Karpas-422 (cell line): ENCODE measurements around the gene MSH3. TPM values are rescaled to one million over a fixed set of nuclear protein-coding genes. Genes with fewer than 3 reads are reported as not detected.
"Not testable (repeated sequence)": the region's sequence is repeated elsewhere in the genome, so short reads cannot be mapped to it uniquely, and the experiment has no call there.

Experiments used
- DNase-seq: peaks from one replicate; pipeline ENCODE4 v3.0.0-alpha.2; 2015
- H2AFZ ChIP-seq: fragments of 200-600 bp; sonication (generic); 2 replicates; pipeline ENCODE4 v1.6.1; 2014; ENCODE audit warnings: antibody characterized with exemption, low read length, mixed read lengths
- H3K27ac ChIP-seq: fragments of 200-600 bp; sonication (generic); 2 replicates; pipeline ENCODE4 v1.5.1; 2014; ENCODE audit warnings: mild to moderate bottlenecking, low read length, moderate library complexity
- H3K27me3 ChIP-seq: fragments of 200-600 bp; sonication (generic); 2 replicates; pipeline ENCODE4 v1.6.1; 2014; ENCODE audit warnings: low read length, mixed read lengths
- H3K36me3 ChIP-seq: fragments of 200-600 bp; sonication (generic); 2 replicates; pipeline ENCODE4 v1.6.1; 2014; ENCODE audit warnings: low read length, mixed read lengths; ENCODE audit not compliant: insufficient read depth
- H3K4me1 ChIP-seq: fragments of 200-600 bp; sonication (generic); 2 replicates; pipeline ENCODE4 v1.6.1; 2014; ENCODE audit warnings: mild to moderate bottlenecking, low read length, mixed read lengths
- H3K4me2 ChIP-seq: fragments of 200-600 bp; sonication (generic); 2 replicates; pipeline ENCODE4 v1.6.1; 2014; ENCODE audit warnings: low read length, low read depth, mild to moderate bottlenecking; ENCODE audit not compliant: poor library complexity, severe bottlenecking
- H3K4me3 ChIP-seq: fragments of 200-600 bp; sonication (generic); 2 replicates; pipeline ENCODE4 v1.5.1; 2014; ENCODE audit warnings: mild to moderate bottlenecking, antibody characterized with exemption, low read length, mixed read lengths
- H3K79me2 ChIP-seq: fragments of 200-600 bp; sonication (generic); 2 replicates; pipeline ENCODE4 v1.6.1; 2014; ENCODE audit warnings: mild to moderate bottlenecking, low read length, mixed read lengths
- H3K9ac ChIP-seq: fragments of 200-600 bp; sonication (generic); 2 replicates; pipeline ENCODE4 v1.6.0; 2014; ENCODE audit warnings: low read length
- H3K9me2 ChIP-seq: fragments of 200-600 bp; sonication (generic), shearing (Covaris generic); replicated peaks from 2 replicates; pipeline ENCODE4 v1.6.0; 2014; ENCODE audit warnings: mild to moderate bottlenecking, low read length, moderate library complexity; ENCODE audit not compliant: insufficient read depth
- H3K9me3 ChIP-seq: fragments of 300-700, 200-600 bp; sonication (generic); 2 replicates; pipeline ENCODE4 v1.6.1; 2014; ENCODE audit warnings: low read length, mixed read lengths
- H4K20me1 ChIP-seq: fragments of 200-600 bp; sonication (generic); 2 replicates; pipeline ENCODE4 v1.6.1; 2014; ENCODE audit warnings: mild to moderate bottlenecking, antibody characterized with exemption, low read length, low read depth; ENCODE audit not compliant: insufficient read depth
- total RNA-seq: library from RNA; depleted of rRNA; stranded (reverse); fragments of >200 nt; shearing (Covaris generic); gene quantifications from 2 replicates; pipeline ENCODE4 v1.2.3, GENCODE V29; 2014; ENCODE audit warnings: low replicate concordance

Gene MSH3
- total RNA-seq, 1 experiment from 2014 or later = 24.6 TPM

DNA sequence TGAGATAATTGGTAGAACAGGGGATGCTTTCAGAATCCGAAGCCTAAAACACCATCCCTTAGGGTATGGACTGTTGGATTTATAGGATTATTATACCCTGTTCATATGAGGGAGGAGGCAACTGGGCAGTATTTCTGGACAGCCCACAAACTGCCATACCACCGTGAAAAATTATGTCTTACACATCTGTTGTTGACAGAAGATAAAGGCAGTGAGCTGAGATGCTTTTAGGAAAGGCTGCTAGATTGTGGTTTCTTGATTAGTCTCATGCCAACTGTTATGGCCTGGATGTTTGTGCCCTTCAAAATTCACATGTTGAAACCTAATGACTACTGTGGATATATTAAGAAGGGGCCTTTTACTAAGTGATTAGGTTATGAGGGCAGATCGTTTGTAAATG, 84.0 kb downstream of the MSH3 start:
- Histone ChIP-seq H3K4me1 (no peaks in the 10 kb centered on the region), H3K27me3 (no peaks in the 10 kb centered on the region), H3K4me2 (no peak overlapping the region), H4K20me1 (no peaks in the 10 kb centered on the region), H3K27ac (no peak overlapping the region), H3K36me3 (peaks cover 4% of the 10 kb centered on the region; the same call in 1 of the 2 replicates), H3K4me3 (no peak overlapping the region), H3K9me2 (no peaks in the 10 kb centered on the region), H3K9me3 (no peaks in the 10 kb centered on the region), H3K79me2 (peaks cover 6% of the 10 kb centered on the region; the same call in 1 of the 2 replicates), H3K9ac (no peak overlapping the region), H2AFZ (no peak overlapping the region)
- DNase-seq = no peak

DNA sequence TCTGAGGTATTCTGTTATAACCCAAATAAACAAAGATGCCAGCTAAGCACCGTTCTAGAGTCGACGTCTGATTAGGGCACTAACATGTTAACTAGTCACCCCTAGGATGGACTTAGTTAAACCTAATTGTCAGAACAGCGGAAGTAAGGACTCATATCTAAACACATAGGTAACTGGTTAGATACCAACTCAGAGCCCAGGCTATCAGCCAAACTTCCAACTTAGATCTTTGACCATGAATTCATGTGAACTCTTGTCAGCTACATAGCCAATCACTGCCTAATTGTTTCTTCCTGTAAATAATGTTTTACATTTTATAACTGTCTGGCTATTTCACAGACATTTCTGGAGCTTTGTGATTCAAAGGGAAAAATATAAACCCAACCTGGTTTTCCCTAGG, 84.6 kb downstream of the MSH3 start:
- Histone ChIP-seq H3K4me3 (no peak overlapping the region), H2AFZ (no peak overlapping the region), H4K20me1 (no peaks in the 10 kb centered on the region), H3K9me2 (no peaks in the 10 kb centered on the region), H3K4me2 (no peak overlapping the region), H3K27ac (no peak overlapping the region), H3K27me3 (no peaks in the 10 kb centered on the region), H3K79me2 (peaks cover 6% of the 10 kb centered on the region; the same call in 1 of the 2 replicates), H3K9ac (no peak overlapping the region), H3K4me1 (no peaks in the 10 kb centered on the region), H3K9me3 (no peaks in the 10 kb centered on the region), H3K36me3 (peaks cover 6% of the 10 kb centered on the region; the same call in 1 of the 2 replicates)
- DNase-seq = no peak

DNA sequence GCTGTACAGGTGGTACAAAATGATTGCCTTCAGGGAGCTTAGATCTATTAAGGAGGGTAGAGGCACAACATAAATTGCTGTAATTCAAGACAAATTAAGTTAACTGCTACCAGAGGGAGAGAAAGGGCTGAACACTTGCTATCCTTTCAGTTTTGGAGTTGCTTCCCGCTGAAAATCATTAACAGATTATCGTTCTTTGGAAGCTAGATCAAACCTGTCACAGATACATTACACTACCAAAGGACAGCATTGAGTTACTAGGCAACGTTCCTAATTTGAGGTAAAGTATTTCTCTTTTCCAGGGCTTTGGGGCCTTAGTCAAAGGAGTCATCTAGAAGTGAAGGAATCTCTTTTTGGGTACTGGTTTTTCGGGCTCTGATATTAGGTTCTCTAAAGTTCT, 85.0 kb downstream of the MSH3 start:
- peaks cover 10% of the 10 kb centered on the region; the same call in 1 of the 2 replicates for H3K36me3 ChIP-seq

DNA sequence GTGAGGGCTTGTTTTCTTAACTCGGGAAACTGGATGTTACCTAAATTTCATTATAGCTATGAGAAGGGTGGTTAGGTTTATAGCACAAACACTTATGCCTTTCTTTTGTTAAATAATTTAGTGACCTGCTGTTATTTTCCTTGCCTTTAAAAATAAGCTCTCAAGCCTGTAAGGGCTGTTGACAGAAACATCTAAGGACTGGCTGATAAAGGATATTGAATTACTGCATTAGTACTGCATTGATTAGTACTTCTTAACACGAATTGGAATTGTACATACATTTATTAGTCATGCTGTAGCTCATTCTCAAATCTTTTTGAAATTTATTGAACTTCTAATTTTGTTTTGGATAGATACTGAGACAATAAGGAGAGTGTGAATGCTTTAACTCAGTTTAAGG, 85.4 kb downstream of the MSH3 start:
- Histone ChIP-seq H3K9me2 (no peaks in the 10 kb centered on the region), H3K4me1 (no peaks in the 10 kb centered on the region), H3K27me3 (no peaks in the 10 kb centered on the region), H4K20me1 (no peaks in the 10 kb centered on the region), H3K4me3 (no peak overlapping the region), H3K4me2 (no peak overlapping the region), H3K79me2 (peaks cover 6% of the 10 kb centered on the region; the same call in 1 of the 2 replicates), H3K9ac (no peak overlapping the region), H2AFZ (no peak overlapping the region), H3K36me3 (peaks cover 10% of the 10 kb centered on the region; the same call in 1 of the 2 replicates), H3K9me3 (no peaks in the 10 kb centered on the region), H3K27ac (no peak overlapping the region)
- DNase-seq = no peak

More for the DNA sequence above, 85.0 kb downstream of the MSH3 start:
- Histone ChIP-seq H2AFZ (no peak overlapping the region), H3K79me2 (peaks cover 6% of the 10 kb centered on the region; the same call in 1 of the 2 replicates), H3K27ac (no peak overlapping the region), H3K9ac (no peak overlapping the region), H3K27me3 (no peaks in the 10 kb centered on the region), H3K9me2 (no peaks in the 10 kb centered on the region), H4K20me1 (no peaks in the 10 kb centered on the region), H3K9me3 (no peaks in the 10 kb centered on the region), H3K4me2 (no peak overlapping the region), H3K4me1 (no peaks in the 10 kb centered on the region), H3K4me3 (no peak overlapping the region)
- no peak for DNase-seq

DNA sequence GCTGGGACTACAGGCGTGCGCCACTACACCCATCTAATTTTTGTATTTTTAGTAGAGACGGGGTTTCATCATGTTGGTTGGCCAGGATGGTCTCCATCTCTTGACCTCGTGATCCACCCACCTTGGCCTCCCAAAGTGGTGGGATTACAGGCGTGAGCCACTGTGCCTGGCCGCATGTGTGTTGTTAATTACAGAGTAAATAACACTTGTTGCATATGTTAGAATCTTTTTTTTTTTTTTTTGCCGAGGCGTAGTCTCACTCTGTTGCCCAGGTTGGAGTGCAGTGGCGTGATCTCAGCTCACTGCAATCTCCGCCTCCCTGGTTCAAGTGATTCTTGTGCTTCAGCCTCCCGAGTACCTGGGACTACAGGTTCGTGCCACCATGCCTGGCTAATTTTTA, 86.0 kb downstream of the MSH3 start:
- H2AFZ ChIP-seq, H3K4me2 ChIP-seq, H3K9me2 ChIP-seq, H3K4me3 ChIP-seq, H3K27me3 ChIP-seq, H3K79me2 ChIP-seq, H3K9me3 ChIP-seq, H3K36me3 ChIP-seq, DNase-seq, H4K20me1 ChIP-seq, H3K9ac ChIP-seq, H3K27ac ChIP-seq, H3K4me1 ChIP-seq: not testable (repeated sequence)

- H3K9ac ChIP-seq = no peak overlapping the region
- no peak overlapping the region for H3K27ac ChIP-seq
- peaks cover 10% of the 10 kb centered on the region; the same call in 1 of the 2 replicates for H3K36me3 ChIP-seq
- H3K4me1 ChIP-seq = no peaks in the 10 kb centered on the region
- no peaks in the 10 kb centered on the region for H4K20me1 ChIP-seq
- H3K9me3 ChIP-seq = no peaks in the 10 kb centered on the region
- H2AFZ ChIP-seq = no peak overlapping the region
- no peak for DNase-seq
- H3K4me3 ChIP-seq = no peak overlapping the region
- H3K27me3 ChIP-seq = no peaks in the 10 kb centered on the region
- no peak overlapping the region for H3K4me2 ChIP-seq
- H3K79me2 ChIP-seq = peaks cover 6% of the 10 kb centered on the region; the same call in 1 of the 2 replicates
- no peaks in the 10 kb centered on the region for H3K9me2 ChIP-seq
These were observed 86.5 kb downstream of the MSH3 start for GRCh38 chr5:80740999-80741398.

DNA sequence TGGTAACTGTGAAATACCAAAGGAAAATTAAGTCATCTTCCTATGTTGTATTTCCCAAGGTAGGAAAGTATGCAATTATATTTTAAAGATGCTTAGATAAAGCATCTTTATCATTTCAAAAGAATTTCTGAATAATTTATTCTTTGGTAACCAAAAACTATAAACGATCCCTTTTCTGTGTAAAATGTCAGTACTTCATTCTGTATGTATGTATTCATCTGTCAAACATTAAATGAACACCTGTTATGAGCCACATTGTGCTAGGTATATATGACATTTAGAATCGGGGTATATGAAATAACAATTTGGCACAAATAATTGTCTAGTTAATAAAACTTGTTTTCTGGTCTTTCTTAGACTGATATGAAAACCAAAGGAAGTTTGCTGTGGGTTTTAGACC, 89.7 kb downstream of the MSH3 start:
- Histone ChIP-seq H3K4me3 (no peak overlapping the region), H2AFZ (no peak overlapping the region), H3K79me2 (no peaks in the 10 kb centered on the region), H3K9me3 (no peaks in the 10 kb centered on the region), H3K4me2 (no peak overlapping the region), H3K36me3 (peaks cover 10% of the 10 kb centered on the region; the same call in 1 of the 2 replicates), H4K20me1 (no peaks in the 10 kb centered on the region), H3K27ac (no peak overlapping the region), H3K27me3 (no peaks in the 10 kb centered on the region), H3K4me1 (no peaks in the 10 kb centered on the region), H3K9ac (no peak overlapping the region), H3K9me2 (no peaks in the 10 kb centered on the region)
- no peak for DNase-seq

- Histone ChIP-seq H3K79me2 (no peaks in the 10 kb centered on the region), H3K27ac (no peak overlapping the region), H3K9me2 (no peaks in the 10 kb centered on the region), H4K20me1 (no peaks in the 10 kb centered on the region), H3K9me3 (no peaks in the 10 kb centered on the region), H3K4me3 (no peak overlapping the region), H3K4me2 (no peak overlapping the region), H3K36me3 (peaks cover 10% of the 10 kb centered on the region; the same call in 1 of the 2 replicates), H3K9ac (no peak overlapping the region), H3K27me3 (no peaks in the 10 kb centered on the region), H3K4me1 (no peaks in the 10 kb centered on the region), H2AFZ (no peak overlapping the region)
- no peak for DNase-seq
These were observed 91.0 kb downstream of the MSH3 start for GRCh38 chr5:80745490-80745889.
